ENCODE data around the gene JOSD1.
A peak's percentile ranks its signal among the peaks of the same experiment; 100 is the strongest.

The JOSD1 gene

GRCh38 chr22:38715852-38716251 is 15.1 kb upstream of the JOSD1 start:
- H3K4ac ChIP-seq (ENCODE audit: low read depth, low read length), result no peak overlapping the region
- H3K27ac ChIP-seq (ENCODE audit: low read depth, low read length), result no peak overlapping the region
- no peak overlapping the region for H4K8ac ChIP-seq (ENCODE audit: low read depth, low read length)
- H2BK5ac ChIP-seq (ENCODE audit: low read length), result no peak overlapping the region
- WGBS (ENCODE audit: extremely low coverage, insufficient coverage, low lambda C conversion rate), result no CpG with 5 or more reads among the region's 15 CpGs
- H3K79me2 ChIP-seq (ENCODE audit: control insufficient read depth, insufficient read depth, low read length), result peaks cover 34% of the 10 kb centered on the region
- no peak overlapping the region for H2AK5ac ChIP-seq (ENCODE audit: low read length)
- no peaks in the 10 kb centered on the region for H3K27me3 ChIP-seq (ENCODE audit: insufficient read depth, low read length, poor library complexity)
- no peak overlapping the region for H3K4me2 ChIP-seq (ENCODE audit: low read length)
- H3K23ac ChIP-seq (ENCODE audit: low read length), result no peak overlapping the region
- H3K9ac ChIP-seq (ENCODE audit: low read length), result no peak overlapping the region
- no peak for DNase-seq
- no peak overlapping the region for H3K18ac ChIP-seq (ENCODE audit: low read length)
- no peak overlapping the region for H2BK120ac ChIP-seq (ENCODE audit: low read depth, low read length)
- peaks cover 26% of the 10 kb centered on the region for H3K79me1 ChIP-seq (ENCODE audit: low read length)
- H4K5ac ChIP-seq (ENCODE audit: low read length), result no peak overlapping the region
- H3K4me3 ChIP-seq (ENCODE audit: low read length), result no peak overlapping the region
- H3K4me1 ChIP-seq (ENCODE audit: control insufficient read depth, low read depth, low read length), result peaks cover 21% of the 10 kb centered on the region
- H3K56ac ChIP-seq (ENCODE audit: low read length), result no peak overlapping the region
- H2BK15ac ChIP-seq (replicated peaks; ENCODE audit: low read depth), result no peak overlapping the region
- peaks cover 1% of the 10 kb centered on the region for H3K36me3 ChIP-seq (ENCODE audit: control insufficient read depth, insufficient read depth, low read length)

GRCh38 chr22:38715176-38715764 is 14.5 kb upstream of the JOSD1 start:
- H3K27me3 ChIP-seq (ENCODE audit: insufficient read depth, low read length, poor library complexity), result no peaks in the 10 kb centered on the region
- DNase-seq, result no peak
- no peak overlapping the region for H3K4ac ChIP-seq (ENCODE audit: low read depth, low read length)
- H3K56ac ChIP-seq (ENCODE audit: low read length), result peak overlapping the region; percentile 30
- no peak overlapping the region for H3K18ac ChIP-seq (ENCODE audit: low read length)
- no peak overlapping the region for H3K23ac ChIP-seq (ENCODE audit: low read length)
- H3K27ac ChIP-seq (ENCODE audit: low read depth, low read length), result no peak overlapping the region
- peaks cover 39% of the 10 kb centered on the region for H3K79me2 ChIP-seq (ENCODE audit: control insufficient read depth, insufficient read depth, low read length)
- H2AK5ac ChIP-seq (ENCODE audit: low read length), result no peak overlapping the region
- H3K4me1 ChIP-seq (ENCODE audit: control insufficient read depth, low read depth, low read length), result peaks cover 21% of the 10 kb centered on the region
- H3K36me3 ChIP-seq (ENCODE audit: control insufficient read depth, insufficient read depth, low read length), result peaks cover 1% of the 10 kb centered on the region
- no peak overlapping the region for H3K9ac ChIP-seq (ENCODE audit: low read length)
- WGBS (ENCODE audit: extremely low coverage, insufficient coverage, low lambda C conversion rate), result no CpG with 5 or more reads among the region's 9 CpGs
- H2BK5ac ChIP-seq (ENCODE audit: low read length), result no peak overlapping the region
- no peak overlapping the region for H4K5ac ChIP-seq (ENCODE audit: low read length)
- H2BK120ac ChIP-seq (ENCODE audit: low read depth, low read length), result no peak overlapping the region
- H3K4me3 ChIP-seq (ENCODE audit: low read length), result no peak overlapping the region
- no peak overlapping the region for H4K8ac ChIP-seq (ENCODE audit: low read depth, low read length)
- no peak overlapping the region for H2BK15ac ChIP-seq (replicated peaks; ENCODE audit: low read depth)
- peaks cover 26% of the 10 kb centered on the region for H3K79me1 ChIP-seq (ENCODE audit: low read length)
- no peak overlapping the region for H3K4me2 ChIP-seq (ENCODE audit: low read length)

GRCh38 chr22:38713921-38714320 is 13.2 kb upstream of the JOSD1 start:
- Histone ChIP-seq H3K27me3 (ENCODE audit: insufficient read depth, low read length, poor library complexity) (no peaks in the 10 kb centered on the region), H3K79me2 (ENCODE audit: control insufficient read depth, insufficient read depth, low read length) (peaks cover 50% of the 10 kb centered on the region), H2AK5ac (ENCODE audit: low read length) (no peak overlapping the region), H2BK5ac (ENCODE audit: low read length) (no peak overlapping the region), H2BK120ac (ENCODE audit: low read depth, low read length) (no peak overlapping the region), H3K79me1 (ENCODE audit: low read length) (peaks cover 29% of the 10 kb centered on the region), H3K23ac (ENCODE audit: low read length) (no peak overlapping the region), H4K5ac (ENCODE audit: low read length) (no peak overlapping the region), H4K8ac (ENCODE audit: low read depth, low read length) (no peak overlapping the region), H3K4me1 (ENCODE audit: control insufficient read depth, low read depth, low read length) (peaks cover 28% of the 10 kb centered on the region), H3K9ac (ENCODE audit: low read length) (no peak overlapping the region), H3K4me2 (ENCODE audit: low read length) (no peak overlapping the region), H3K18ac (ENCODE audit: low read length) (no peak overlapping the region), H3K27ac (ENCODE audit: low read depth, low read length) (no peak overlapping the region), H2BK15ac (replicated peaks; ENCODE audit: low read depth) (no peak overlapping the region), H3K4ac (ENCODE audit: low read depth, low read length) (no peak overlapping the region), H3K56ac (ENCODE audit: low read length) (no peak overlapping the region), H3K4me3 (ENCODE audit: low read length) (no peak overlapping the region), H3K36me3 (ENCODE audit: control insufficient read depth, insufficient read depth, low read length) (peaks cover 1% of the 10 kb centered on the region)
- peak; percentile 47 for DNase-seq
- no CpG with 5 or more reads among the region's 8 CpGs for WGBS (ENCODE audit: extremely low coverage, insufficient coverage, low lambda C conversion rate)

GRCh38 chr22:38712486-38713207 is 11.9 kb upstream of the JOSD1 start:
- peaks cover 1% of the 10 kb centered on the region for H3K36me3 ChIP-seq (ENCODE audit: control insufficient read depth, insufficient read depth, low read length)
- WGBS (ENCODE audit: extremely low coverage, insufficient coverage, low lambda C conversion rate), result no CpG with 5 or more reads among the region's 11 CpGs
- no peak overlapping the region for H4K8ac ChIP-seq (ENCODE audit: low read depth, low read length)

GRCh38 chr22:38710866-38711265 is 10.1 kb upstream of the JOSD1 start:
- H4K5ac ChIP-seq (ENCODE audit: low read length), result no peak overlapping the region
- DNase-seq, result no peak
- no peak overlapping the region for H3K18ac ChIP-seq (ENCODE audit: low read length)
- no CpG with 5 or more reads among the region's 3 CpGs for WGBS (ENCODE audit: extremely low coverage, insufficient coverage, low lambda C conversion rate)
- no peak overlapping the region for H2BK15ac ChIP-seq (replicated peaks; ENCODE audit: low read depth)
- H3K79me2 ChIP-seq (ENCODE audit: control insufficient read depth, insufficient read depth, low read length), result peaks cover 79% of the 10 kb centered on the region
- no peak overlapping the region for H3K4me2 ChIP-seq (ENCODE audit: low read length)
- H3K79me1 ChIP-seq (ENCODE audit: low read length), result peaks cover 36% of the 10 kb centered on the region
- H3K9ac ChIP-seq (ENCODE audit: low read length), result no peak overlapping the region
- no peak overlapping the region for H3K4ac ChIP-seq (ENCODE audit: low read depth, low read length)
- no peak overlapping the region for H2BK120ac ChIP-seq (ENCODE audit: low read depth, low read length)
- H3K56ac ChIP-seq (ENCODE audit: low read length), result no peak overlapping the region
- H3K27ac ChIP-seq (ENCODE audit: low read depth, low read length), result no peak overlapping the region
- no peak overlapping the region for H4K8ac ChIP-seq (ENCODE audit: low read depth, low read length)
- H2BK5ac ChIP-seq (ENCODE audit: low read length), result no peak overlapping the region
- no peak overlapping the region for H3K4me3 ChIP-seq (ENCODE audit: low read length)
- no peaks in the 10 kb centered on the region for H3K36me3 ChIP-seq (ENCODE audit: control insufficient read depth, insufficient read depth, low read length)
- no peak overlapping the region for H2AK5ac ChIP-seq (ENCODE audit: low read length)
- peaks cover 37% of the 10 kb centered on the region for H3K4me1 ChIP-seq (ENCODE audit: control insufficient read depth, low read depth, low read length)
- no peaks in the 10 kb centered on the region for H3K27me3 ChIP-seq (ENCODE audit: insufficient read depth, low read length, poor library complexity)
- H3K23ac ChIP-seq (ENCODE audit: low read length), result no peak overlapping the region

More at GRCh38 chr22:38712486-38713207, 11.9 kb upstream of the JOSD1 start:
- H3K4me2 ChIP-seq (ENCODE audit: low read length), result peak overlapping the region; percentile 10
- peaks cover 33% of the 10 kb centered on the region for H3K4me1 ChIP-seq (ENCODE audit: control insufficient read depth, low read depth, low read length)
- peak overlapping the region; percentile 62 for H3K27ac ChIP-seq (ENCODE audit: low read depth, low read length)
- H3K18ac ChIP-seq (ENCODE audit: low read length), result peak overlapping the region; percentile 1
- peaks cover 37% of the 10 kb centered on the region for H3K79me1 ChIP-seq (ENCODE audit: low read length)
- H3K23ac ChIP-seq (ENCODE audit: low read length), result peak overlapping the region; percentile 48
- DNase-seq, result peak; percentile 96
- H3K27me3 ChIP-seq (ENCODE audit: insufficient read depth, low read length, poor library complexity), result no peaks in the 10 kb centered on the region
- peak overlapping the region; percentile 80 for H2BK5ac ChIP-seq (ENCODE audit: low read length)
- peak overlapping the region; percentile 84 for H2AK5ac ChIP-seq (ENCODE audit: low read length)
- H4K5ac ChIP-seq (ENCODE audit: low read length), result no peak overlapping the region
- peaks cover 62% of the 10 kb centered on the region for H3K79me2 ChIP-seq (ENCODE audit: control insufficient read depth, insufficient read depth, low read length)
- H3K4me3 ChIP-seq (ENCODE audit: low read length), result no peak overlapping the region
- peak overlapping the region; percentile 85 for H3K56ac ChIP-seq (ENCODE audit: low read length)
- no peak overlapping the region for H2BK15ac ChIP-seq (replicated peaks; ENCODE audit: low read depth)
- no peak overlapping the region for H2BK120ac ChIP-seq (ENCODE audit: low read depth, low read length)
- H3K9ac ChIP-seq (ENCODE audit: low read length), result peak overlapping the region; percentile 56
- H3K4ac ChIP-seq (ENCODE audit: low read depth, low read length), result no peak overlapping the region
